ENCODE data around the gene VEZF1.

- TF ChIP-seq CTCF (IDR thresholded peaks at IDR 0.05; ENCODE audit: insufficient read depth, low read length, poor library complexity, severe bottlenecking): no peak
- TF ChIP-seq EZH2phosphoT487 (conservative IDR thresholded peaks at IDR 0.05; ENCODE audit: low read length): no peak
Measured at GRCh38 chr17:57946798-57947358, 41.2 kb downstream of the VEZF1 start.
